Breast epithelium (tissue), 4 donors: ENCODE measurements around the gene ZNF134. TPM values are rescaled to one million over a fixed set of nuclear protein-coding genes. Genes with fewer than 3 reads are reported as not detected.

Experiments
- DNase-seq, 2 donors: peaks; one replicate each; pipeline ENCODE4 v3.0.0-alpha.2; 2019; ENCODE audit warnings: low spot score in 2 of 2
- H3K27ac ChIP-seq, 2 donors: fragments of 200-600 bp; sonication (generic) in 1 of 2; one replicate each; pipeline ENCODE4 v1.5.1; 2016 to 2019; ENCODE audit warnings: mild to moderate bottlenecking in 1 of 2
- H3K27me3 ChIP-seq, 2 donors: fragments of 200-600 bp; sonication (generic) in 1 of 2; one replicate each; pipeline versions ENCODE4 v1.5.1 to v1.6.0; 2017 to 2019; ENCODE audit warnings: control low read depth in 1 of 2, mild to moderate bottlenecking in 1 of 2
- H3K36me3 ChIP-seq: fragments of 200-600 bp; one replicate; pipeline ENCODE4 v1.5.1; 2019
- H3K4me1 ChIP-seq, 2 donors: fragments of 200-600 bp; sonication (generic); one replicate each; pipeline ENCODE4 v1.5.1; 2016 to 2019; ENCODE audit warnings: control low read depth in 1 of 2
- H3K4me3 ChIP-seq, 3 donors: fragments of 200-600 bp; sonication (generic); 1 replicate in 2 of 3; 2 replicates in 1 of 3; pipeline ENCODE4 v1.5.1; 2016 to 2019; ENCODE audit warnings: mild to moderate bottlenecking in 3 of 3, moderate library complexity in 2 of 3
- H3K9me3 ChIP-seq, 2 donors: fragments of 200-600 bp; sonication (generic) in 1 of 2; one replicate each; pipeline ENCODE4 v1.5.1; 2016 to 2019; ENCODE audit warnings: control low read depth in 1 of 2
- POLR2A ChIP-seq: fragments of 450-650 bp; IDR thresholded peaks from one replicate; pipeline ENCODE4 v1.6.1; 2016; ENCODE audit warnings: antibody characterized with exemption, mild to moderate bottlenecking, moderate library complexity
- POLR2AphosphoS5 ChIP-seq, 3 donors: sonication (generic); formaldehyde crosslinking; IDR thresholded peaks; one replicate each; pipeline ENCODE4 v1.6.1; 2017; ENCODE audit warnings: antibody characterized with exemption in 3 of 3
- intact Hi-C: fragments of 100-400 bp; cut with DNase I; formaldehyde crosslinking; loops from one replicate; pipeline ENCODE4 v1.15.1; 2023; ENCODE audit warnings: low total_unique reads
- total RNA-seq, 3 donors: library from RNA; depleted of rRNA; stranded (reverse); fragments of >200 nt; gene quantifications; one replicate each; pipeline ENCODE4 v1.1.0, GENCODE V29; 2016
- TF ChIP-seq, protein P1 (sequence below), 3 donors: fragments of 450-650 bp; IDR thresholded peaks; one replicate each; pipeline ENCODE4 v1.5.1; 2016 to 2017; ENCODE audit warnings: antibody characterized with exemption in 3 of 3, mild to moderate bottlenecking in 3 of 3, moderate library complexity in 3 of 3

ZNF134 gene
- total RNA-seq, 3 donors from 2014 or later, result 18.2 to 31.6 (median 18.4) TPM

DNA sequence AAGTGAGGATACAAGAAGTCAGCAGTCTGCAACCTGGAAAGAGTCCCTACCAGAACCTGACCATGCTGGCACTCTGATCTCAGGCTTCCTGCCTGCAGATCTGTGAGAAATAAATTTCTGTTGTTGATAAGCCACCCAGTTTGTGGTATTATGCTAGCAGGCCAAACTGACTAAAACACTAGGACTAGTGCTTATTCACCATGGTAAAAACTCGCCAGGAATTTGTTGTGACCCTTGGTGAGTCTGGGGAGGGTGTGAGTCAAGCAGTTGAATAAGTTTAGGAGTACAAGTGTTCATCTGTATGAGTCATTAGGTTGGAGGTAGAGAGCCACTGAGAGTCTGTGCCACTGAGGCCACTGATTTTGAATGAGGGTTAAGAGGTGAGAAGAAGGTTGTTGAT, 26.5 kb upstream of the ZNF134 start:
- Histone ChIP-seq H3K4me3 (peak overlapping the region in 1 of 3 donors; percentile 15), H3K27me3 (no peaks in the 10 kb centered on the region), H3K36me3 (peaks cover 17% of the 10 kb centered on the region), H3K27ac (no peak overlapping the region), H3K4me1 (peaks cover 0 to 3% of the 10 kb centered on the region in 2 donors), H3K9me3 (peaks cover 76 to 84% of the 10 kb centered on the region in 2 donors)
- DNase-seq, result no peak
- intact Hi-C loops, result no loop called here
- TF ChIP-seq, protein P1, sequence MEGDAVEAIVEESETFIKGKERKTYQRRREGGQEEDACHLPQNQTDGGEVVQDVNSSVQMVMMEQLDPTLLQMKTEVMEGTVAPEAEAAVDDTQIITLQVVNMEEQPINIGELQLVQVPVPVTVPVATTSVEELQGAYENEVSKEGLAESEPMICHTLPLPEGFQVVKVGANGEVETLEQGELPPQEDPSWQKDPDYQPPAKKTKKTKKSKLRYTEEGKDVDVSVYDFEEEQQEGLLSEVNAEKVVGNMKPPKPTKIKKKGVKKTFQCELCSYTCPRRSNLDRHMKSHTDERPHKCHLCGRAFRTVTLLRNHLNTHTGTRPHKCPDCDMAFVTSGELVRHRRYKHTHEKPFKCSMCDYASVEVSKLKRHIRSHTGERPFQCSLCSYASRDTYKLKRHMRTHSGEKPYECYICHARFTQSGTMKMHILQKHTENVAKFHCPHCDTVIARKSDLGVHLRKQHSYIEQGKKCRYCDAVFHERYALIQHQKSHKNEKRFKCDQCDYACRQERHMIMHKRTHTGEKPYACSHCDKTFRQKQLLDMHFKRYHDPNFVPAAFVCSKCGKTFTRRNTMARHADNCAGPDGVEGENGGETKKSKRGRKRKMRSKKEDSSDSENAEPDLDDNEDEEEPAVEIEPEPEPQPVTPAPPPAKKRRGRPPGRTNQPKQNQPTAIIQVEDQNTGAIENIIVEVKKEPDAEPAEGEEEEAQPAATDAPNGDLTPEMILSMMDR (IDR thresholded peaks at IDR 0.05), result no peak
- TF ChIP-seq POLR2A, result no peak
- TF ChIP-seq POLR2AphosphoS5 (IDR thresholded peaks at IDR 0.05), result no peak

DNA sequence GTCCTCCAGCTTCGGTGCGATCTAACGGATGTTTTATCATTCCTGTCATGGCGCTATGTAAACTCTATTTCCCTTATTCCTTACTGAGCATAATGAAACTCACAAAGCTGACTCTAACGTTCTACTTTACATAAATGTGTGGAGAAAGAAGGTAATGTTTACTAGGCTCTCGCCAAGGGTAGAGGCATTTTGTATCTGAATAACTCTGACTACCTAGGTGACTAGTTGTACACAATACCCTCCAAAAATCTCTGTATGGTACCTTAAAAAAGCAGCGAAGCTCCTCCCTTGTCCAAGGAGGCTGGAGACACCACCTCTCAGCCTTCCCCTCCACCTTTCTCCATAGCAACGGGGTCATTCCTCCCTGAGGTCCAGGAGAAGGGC, 14.7 kb upstream of the ZNF134 start:
- H3K27me3 ChIP-seq, result no peaks in the 10 kb centered on the region
- peaks cover 29 to 36% of the 10 kb centered on the region in 2 donors for H3K9me3 ChIP-seq
- no peaks in the 10 kb centered on the region for H3K36me3 ChIP-seq
- TF ChIP-seq POLR2A (no peak), POLR2AphosphoS5 (IDR thresholded peaks at IDR 0.05) (no peak)
- TF ChIP-seq, protein P1 (IDR thresholded peaks at IDR 0.05), result no peak
- intact Hi-C loops, result no loop called here
- DNase-seq, result no peak
- H3K4me1 ChIP-seq, result no peaks in the 10 kb centered on the region
- peak overlapping the region; percentile 67 to 93 (median 84) for H3K4me3 ChIP-seq
- H3K27ac ChIP-seq, result peak overlapping the region; percentile 17 to 44

DNA sequence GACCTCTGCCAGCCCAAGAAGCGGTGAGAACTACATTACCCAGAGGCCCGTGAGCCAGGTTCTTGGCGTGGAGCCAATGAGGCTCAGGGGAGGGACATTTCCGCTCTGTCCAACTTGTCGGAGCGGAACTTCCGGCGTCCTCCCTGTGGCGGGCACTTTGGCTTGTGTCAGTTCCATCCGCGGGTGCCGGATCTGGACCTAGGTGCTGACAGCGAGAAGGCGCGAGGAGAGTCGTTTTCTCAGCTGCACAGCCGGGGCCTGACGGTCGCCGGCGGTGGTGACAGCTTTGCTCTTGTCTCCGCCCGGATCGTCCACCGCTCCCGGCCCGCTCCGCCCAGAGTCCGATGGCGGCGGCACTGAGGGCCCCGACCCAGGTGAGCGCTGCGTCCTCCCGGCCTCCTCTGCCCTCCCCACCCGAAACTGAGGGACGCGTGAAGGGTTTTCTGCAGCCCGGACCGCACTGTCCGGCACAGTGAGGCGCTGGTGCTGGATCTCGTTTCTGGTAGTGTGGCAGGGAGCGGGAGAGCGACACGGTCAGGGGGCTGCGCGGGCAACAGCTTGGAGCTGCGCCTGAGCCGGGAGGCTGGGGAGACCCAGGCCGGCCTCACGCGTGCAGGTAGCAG, 14.2 kb upstream of the ZNF134 start, which contains the start of gene ZNF530:
TSS of gene ZNF530 (plus strand) at position 125 of the 623 bp plus-strand sequence. CDS start 4,461 bp downstream, outside the sequence.
- TF ChIP-seq POLR2AphosphoS5 (IDR thresholded peaks at IDR 0.05) (peak; percentile 51 to 77 (median 67)), POLR2A (no peak)
- TF ChIP-seq, protein P1 (IDR thresholded peaks at IDR 0.05), result no peak
- H3K27ac ChIP-seq, result peak within 1 kb of the TSS; percentile 17 to 44
- peaks cover 4% of the 10 kb centered on the region for H3K36me3 ChIP-seq
- H3K4me1 ChIP-seq, result no peaks in the 10 kb centered on the region
- intact Hi-C loops, result no loop called here
- H3K27me3 ChIP-seq, result no peaks in the 10 kb centered on the region
- peaks cover 29 to 36% of the 10 kb centered on the region in 2 donors for H3K9me3 ChIP-seq
- DNase-seq, result peak; percentile 89 to 95
- peak within 1 kb of the TSS; percentile 67 to 93 (median 84) for H3K4me3 ChIP-seq

DNA sequence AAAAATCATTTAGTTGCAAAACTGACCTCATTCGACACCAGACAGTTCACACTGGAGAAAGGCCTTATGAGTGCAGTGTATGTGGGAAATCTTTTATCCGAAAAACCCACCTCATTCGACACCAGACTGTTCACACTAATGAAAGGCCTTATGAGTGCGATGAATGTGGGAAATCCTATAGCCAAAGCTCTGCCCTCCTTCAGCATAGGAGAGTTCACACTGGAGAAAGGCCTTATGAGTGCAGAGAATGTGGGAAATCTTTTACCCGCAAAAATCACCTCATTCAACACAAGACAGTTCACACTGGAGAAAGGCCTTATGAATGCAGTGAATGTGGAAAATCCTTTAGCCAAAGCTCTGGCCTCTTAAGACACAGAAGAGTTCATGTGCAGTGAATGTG, 7.1 kb upstream of the ZNF134 start:
- Histone ChIP-seq H3K4me3 (no peak overlapping the region), H3K4me1 (no peaks in the 10 kb centered on the region), H3K9me3 (peaks cover 71% of the 10 kb centered on the region in 2 donors), H3K27me3 (no peaks in the 10 kb centered on the region), H3K36me3 (peaks cover 12% of the 10 kb centered on the region), H3K27ac (no peak overlapping the region)
- TF ChIP-seq, protein P1 (IDR thresholded peaks at IDR 0.05), result no peak
- TF ChIP-seq POLR2AphosphoS5 (IDR thresholded peaks at IDR 0.05), result no peak
- TF ChIP-seq POLR2A, result no peak
- intact Hi-C loops, result no loop called here
- DNase-seq, result no peak

DNA sequence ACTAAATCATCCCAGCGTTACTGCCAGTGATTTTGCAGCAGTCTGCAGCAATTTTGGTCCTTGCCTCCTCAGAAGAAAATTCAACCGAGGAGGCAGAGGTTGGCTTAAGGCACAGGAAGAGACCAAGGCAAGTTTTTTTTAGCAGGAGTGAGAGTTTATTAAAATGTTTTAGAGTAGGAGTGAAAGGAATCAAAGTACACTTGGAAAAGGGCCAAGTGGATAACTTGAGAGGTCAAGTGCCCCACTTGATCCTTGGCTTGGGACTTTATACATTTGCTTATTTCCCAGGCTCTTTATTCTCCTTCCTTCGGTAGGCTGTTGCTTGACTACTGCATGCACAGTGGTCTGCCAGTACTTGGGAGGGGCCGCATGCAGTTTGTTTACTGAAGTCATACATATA, 2.9 kb upstream of the ZNF134 start:
- H3K27ac ChIP-seq, result no peak overlapping the region
- H3K4me3 ChIP-seq, result no peak overlapping the region
- intact Hi-C loops, result no loop called here
- no peaks in the 10 kb centered on the region for H3K4me1 ChIP-seq
- peaks cover 43 to 45% of the 10 kb centered on the region in 2 donors for H3K9me3 ChIP-seq
- TF ChIP-seq, protein P1 (IDR thresholded peaks at IDR 0.05), result no peak
- TF ChIP-seq POLR2AphosphoS5 (IDR thresholded peaks at IDR 0.05) (no peak), POLR2A (no peak)
- no peaks in the 10 kb centered on the region for H3K27me3 ChIP-seq
- DNase-seq, result no peak
- H3K36me3 ChIP-seq, result peaks cover 4% of the 10 kb centered on the region
